ENCODE measurements around the gene CHAC2.
"Not testable (repeated sequence)": the region's sequence is repeated elsewhere in the genome, so short reads cannot be mapped to it uniquely, and the experiment has no call there.

The CHAC2 gene

DNA sequence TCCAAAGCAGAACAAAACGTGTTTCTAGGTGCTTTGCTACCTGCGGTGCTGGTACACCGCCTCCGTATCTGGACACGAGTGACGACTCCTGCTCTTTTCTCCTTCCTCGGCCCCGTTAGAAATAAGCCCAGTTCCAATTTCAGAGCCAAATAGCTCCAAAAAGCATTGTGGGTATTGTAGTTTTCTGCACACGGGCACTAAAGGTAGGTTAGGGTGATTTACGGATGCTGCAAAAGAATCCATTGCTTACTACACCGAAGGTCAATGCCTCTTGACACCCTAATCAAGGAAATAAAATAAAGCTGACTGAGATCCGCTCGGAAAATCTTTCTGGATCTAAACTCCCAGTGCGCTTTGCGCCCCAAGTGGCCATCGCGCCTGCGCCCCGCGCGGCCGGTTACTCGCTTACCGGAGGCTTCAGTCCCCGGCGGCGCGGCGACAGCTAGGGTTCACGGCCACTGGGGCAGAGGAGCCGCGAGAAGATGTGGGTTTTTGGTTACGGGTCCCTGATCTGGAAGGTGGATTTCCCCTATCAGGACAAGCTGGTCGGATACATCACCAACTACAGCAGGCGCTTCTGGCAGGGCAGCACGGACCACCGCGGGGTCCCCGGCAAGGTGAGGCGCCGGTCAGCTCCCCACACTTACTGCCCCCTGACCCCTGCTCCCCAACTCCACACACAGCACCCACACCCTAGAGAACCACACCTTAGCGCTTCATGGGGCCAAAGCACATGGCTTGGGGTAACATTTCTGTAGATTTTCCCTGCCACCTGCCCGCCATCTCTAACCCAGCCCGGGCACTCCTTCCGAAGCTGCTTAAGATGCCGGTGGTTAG, at the start of gene CHAC2:
TSS of gene CHAC2 (plus strand) at position 400 of the 837 bp plus-strand sequence. CDS start at position 483, 83 bp downstream.
- DNase-seq = peak; percentile 93

- DNase-seq = not testable (repeated sequence)
These were observed 46.7 kb upstream of the CHAC2 start for GRCh38 chr2:53720944-53721343.

DNA sequence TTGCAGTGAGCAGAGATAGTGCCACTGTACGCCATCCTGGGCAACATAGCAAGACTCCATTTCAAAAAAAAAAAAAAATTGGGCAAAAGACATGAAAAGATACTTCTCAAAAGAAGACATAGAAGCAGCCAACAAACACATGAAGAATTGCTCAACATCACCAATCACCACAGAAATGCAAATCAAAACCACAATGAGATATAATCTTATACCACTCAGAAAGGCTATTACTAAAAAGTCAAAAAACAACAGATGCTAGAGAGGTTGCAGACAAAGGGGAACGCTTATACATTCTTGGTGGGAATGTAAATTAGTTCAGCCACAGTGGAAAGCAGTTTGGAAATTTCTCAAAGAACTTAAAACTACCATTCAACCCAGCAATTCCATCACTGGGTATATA, 43.1 kb upstream of the CHAC2 start:
- no peak for DNase-seq

DNA sequence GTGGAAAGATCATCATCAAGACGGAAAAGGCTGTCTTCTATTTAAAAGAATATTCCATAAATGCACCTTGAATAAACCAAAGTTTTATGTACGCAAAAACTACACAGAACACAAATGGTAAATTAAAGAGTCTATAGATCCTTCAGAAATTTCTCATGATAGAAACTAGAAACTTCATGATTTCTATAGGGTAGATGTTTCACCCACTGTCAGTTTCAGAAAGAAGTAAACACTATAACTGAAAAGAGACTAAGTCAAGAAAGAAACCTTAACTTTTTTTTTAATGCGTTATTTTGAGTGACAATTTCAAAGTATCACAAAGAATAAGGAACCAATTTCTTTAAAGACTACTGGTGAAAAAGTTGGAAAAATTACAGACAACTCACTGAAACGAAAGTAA, 41.9 kb upstream of the CHAC2 start:
- no peak for DNase-seq

- no peak for DNase-seq
These were observed 39.7 kb upstream of the CHAC2 start for GRCh38 chr2:53727921-53728320.

GRCh38 chr2:53729143-53729762, 38.4 kb upstream of the CHAC2 start:
- no peak for DNase-seq

DNA sequence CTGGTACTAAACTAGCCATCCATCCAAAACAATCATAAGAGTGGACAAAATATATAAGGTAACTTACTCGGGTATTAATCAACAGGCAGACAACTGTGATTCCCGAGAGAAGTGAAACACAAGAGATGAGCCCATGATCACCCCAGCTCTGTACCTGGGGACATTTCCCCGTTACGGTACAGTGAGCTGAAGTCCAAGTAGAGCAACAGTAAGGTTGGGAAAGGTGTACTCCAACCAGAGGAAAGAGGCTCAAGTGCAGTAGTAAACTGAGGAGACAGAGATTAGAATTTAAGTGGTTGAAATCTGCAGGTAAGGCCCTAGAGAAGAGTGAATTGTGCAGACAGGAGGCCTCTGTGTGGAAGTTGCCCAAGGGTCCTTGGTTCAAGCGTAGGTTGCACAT, 30.5 kb upstream of the CHAC2 start:
- no peak for DNase-seq

DNA sequence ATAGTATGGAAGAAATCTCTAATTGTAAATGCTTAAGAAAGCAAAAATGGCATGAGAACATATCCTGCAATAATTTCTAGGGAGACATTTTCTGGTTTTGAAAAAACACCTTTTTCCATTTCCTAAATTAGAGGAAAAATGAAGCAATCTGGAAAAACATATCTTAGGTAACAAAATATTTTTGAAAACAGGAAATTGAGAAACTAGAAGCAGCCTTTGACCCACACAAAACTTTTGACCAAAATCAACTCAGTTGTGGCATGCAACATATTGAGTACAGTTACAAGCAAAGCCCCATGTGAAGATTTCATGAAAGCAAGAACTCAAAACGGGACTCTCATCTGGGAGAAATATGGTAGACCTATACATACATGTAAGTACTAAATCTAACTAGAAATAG, 28.6 kb upstream of the CHAC2 start:
- no peak for DNase-seq

DNA sequence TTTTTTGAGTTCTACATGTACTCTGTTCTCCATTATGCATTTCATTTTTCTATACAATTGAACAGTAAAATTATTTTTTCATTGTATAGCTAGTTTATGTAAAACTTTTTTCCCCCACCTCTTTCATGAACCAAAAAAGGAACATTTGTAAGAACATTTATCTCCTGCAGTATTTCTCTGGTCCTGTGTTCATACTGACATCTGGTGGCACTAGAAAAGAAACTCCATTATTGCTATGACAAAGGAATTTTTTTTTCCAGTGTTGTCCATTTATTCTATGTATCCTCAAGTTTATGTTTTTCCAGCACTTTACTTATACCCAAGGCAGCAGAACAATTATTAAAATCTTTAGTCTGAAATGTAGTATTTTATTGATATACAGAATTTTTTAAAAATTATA, 27.4 kb upstream of the CHAC2 start:
- DNase-seq = no peak

DNA sequence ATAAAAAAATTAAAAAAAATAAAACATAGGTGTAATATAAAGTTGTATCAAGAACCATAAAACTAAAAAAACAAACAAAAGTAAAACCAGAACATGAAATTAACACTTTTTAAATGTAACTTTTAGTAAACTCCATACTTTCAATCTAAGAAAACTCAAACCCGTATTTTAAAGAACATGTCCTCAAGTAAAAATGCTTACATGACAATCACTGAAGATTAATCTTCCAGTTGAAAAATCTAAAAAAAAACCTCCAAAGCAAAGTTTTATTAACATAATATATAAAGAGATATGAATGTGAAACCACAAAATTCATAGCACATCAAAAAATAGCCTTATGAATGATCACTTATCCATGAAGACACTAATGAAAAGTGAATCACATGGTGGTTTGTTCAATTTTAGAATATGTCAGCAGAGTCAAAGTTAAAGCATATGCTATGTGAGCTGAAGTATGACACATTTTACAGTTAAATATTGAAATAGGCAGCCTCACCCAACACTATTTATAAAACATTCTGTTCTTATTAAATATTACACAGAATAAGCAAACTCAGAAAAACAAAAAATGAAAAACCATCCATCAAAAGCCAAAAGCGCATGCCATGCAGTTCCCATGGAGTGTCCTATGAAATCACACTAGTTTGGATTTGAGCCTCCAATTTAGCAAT, 23.1 kb upstream of the CHAC2 start:
- DNase-seq = no peak

- no peak for DNase-seq
These were observed 17.4 kb upstream of the CHAC2 start for GRCh38 chr2:53750041-53750768.

GRCh38 chr2:53751728-53752127, 15.9 kb upstream of the CHAC2 start:
- DNase-seq = no peak

GRCh38 chr2:53752385-53752784, 15.2 kb upstream of the CHAC2 start:
- no peak for DNase-seq

DNA sequence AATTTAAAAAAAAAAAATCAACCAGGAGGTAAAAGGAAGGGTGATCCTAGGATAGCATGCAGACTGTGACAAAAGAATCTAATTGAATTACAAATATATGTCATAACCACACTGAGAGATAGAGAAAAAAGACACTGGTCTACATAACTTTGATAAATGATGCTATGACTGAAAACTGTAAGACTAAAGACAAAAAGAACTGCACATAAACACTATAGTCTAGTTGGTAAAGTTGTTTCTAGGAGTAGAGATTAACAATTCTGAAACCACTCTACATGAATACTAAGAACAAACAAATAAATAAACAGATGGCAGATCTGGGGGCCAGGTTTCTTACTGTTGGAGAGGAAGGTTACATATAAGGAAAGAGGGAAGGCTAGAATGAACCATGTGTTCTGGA, 14.6 kb upstream of the CHAC2 start:
- DNase-seq = no peak

DNA sequence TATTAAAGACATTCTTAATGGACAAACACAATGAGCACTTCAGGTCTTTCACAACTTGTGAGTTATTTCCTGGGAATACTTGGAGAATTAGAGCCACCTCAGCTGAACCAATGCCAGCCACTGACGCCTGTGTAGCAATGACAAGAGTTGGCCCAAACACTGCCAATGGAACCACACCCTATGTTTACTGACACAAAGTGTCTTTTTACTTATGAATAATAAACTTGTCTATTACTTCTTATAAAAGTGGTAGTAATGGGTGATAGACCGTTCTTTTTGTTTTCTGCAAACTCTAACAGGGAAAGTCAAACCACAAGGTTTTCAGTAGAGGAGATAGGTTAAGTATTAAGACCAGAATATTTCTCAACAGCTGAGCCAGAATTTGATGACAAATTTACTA, 12.5 kb upstream of the CHAC2 start:
- DNase-seq = no peak

DNA sequence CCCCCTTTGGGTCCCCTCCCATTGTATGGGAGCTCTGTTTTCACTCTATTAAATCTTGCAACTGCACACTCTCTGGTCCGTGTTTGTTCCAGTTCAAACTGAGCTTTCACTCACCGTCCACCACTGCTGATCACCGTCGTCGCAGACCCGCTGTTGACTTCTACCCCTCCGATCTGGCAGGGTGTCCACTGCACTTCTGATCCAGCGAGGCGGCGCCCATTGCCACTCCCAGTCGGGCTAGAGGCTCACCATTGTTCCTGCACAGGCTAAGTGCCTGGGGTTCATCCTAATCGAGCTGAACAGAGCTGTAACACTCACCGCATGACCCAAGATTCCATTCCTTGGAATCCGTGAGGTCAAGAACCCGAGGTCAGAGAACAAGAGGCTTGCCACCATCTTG, 11.0 kb upstream of the CHAC2 start:
- no peak for DNase-seq

GRCh38 chr2:53757206-53757605, 10.4 kb upstream of the CHAC2 start:
- DNase-seq = not testable (repeated sequence)

- no peak for DNase-seq
These were observed 1.8 kb upstream of the CHAC2 start for GRCh38 chr2:53765767-53766166.

DNA sequence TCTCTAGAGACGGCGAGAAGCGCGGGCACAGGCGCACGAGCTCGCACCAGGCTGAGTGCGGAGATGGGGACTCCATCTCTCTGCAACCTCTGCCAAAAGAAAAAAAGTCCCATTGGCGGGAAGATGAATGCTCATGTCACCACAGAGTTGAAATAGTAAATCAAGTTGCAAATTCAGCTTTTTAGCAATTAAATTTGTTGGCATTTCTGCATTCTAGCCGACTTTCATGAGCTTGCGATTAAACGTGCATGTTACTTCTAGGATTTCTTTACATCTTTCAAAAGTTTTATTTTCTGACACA, 588 bp downstream of the CHAC2 start:
- DNase-seq = no peak

- DNase-seq = no peak
These were observed 1.8 kb downstream of the CHAC2 start for GRCh38 chr2:53769318-53769945.

GRCh38 chr2:53770264-53770663, 2.7 kb downstream of the CHAC2 start:
- no peak for DNase-seq

DNA sequence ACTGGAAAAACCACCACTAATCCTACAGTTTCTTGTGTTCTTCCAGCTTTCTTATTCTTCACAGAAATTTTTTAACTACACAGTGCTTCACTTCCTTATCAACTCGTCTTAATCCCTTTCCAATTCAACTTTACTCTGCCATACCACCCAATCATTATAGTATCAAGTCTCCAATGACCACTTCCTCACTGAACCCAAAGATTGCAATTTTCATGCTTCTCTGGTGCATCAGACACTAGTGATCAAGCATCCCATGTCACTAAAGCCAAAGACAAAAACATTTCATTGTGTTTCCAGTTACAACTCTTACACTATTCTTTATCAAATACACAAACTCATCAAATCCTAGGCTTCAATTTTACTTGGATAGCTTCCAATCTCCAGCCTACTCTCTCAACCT, 9.5 kb downstream of the CHAC2 start:
- DNase-seq = no peak

DNA sequence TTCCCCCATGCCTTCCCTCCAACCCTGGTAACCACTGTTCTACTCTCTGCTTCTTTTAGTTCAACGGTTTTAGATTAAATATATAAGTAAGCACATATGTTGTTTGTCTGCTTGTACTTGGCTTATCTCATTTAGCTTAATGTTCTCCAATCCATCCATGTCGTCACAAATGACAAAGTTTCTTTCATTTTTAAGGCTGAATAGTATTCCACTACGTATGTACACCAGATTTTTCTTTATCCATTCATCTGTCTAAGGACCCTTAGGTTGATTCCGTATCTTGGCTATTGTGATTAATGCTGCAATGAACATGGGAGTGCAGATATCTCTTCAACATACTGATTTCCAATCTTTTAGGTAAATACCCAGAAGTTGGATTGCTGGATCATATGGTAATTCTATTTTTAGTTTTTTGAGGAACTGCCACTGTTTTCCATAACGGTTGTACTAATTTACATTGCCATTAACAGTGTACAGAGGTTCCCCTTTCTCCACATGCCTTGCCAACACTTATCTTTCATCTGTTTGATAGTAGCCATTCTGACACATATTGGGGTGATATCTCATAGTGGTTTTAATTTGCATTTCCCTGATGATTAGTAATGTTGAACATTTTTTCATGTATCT, 11.0 kb downstream of the CHAC2 start:
- DNase-seq = no peak

All from activated CD8-positive, alpha-beta memory T cell treated with anti-CD3 and anti-CD28 coated beads, Interleukin-2, amount 50 U/mL, for 48 hours (primary cell).